Keratinocyte (primary cell): ENCODE measurements around the gene CD248.

Source experiments
- CTCF ChIP-seq, 3 experiments: IDR thresholded peaks in 1 of 3; conservative IDR thresholded peaks in 1 of 3; optimal IDR thresholded peaks in 1 of 3; 2 replicates in 2 of 3; 3 replicates in 1 of 3; pipeline versions ENCODE3 to v1.5.1; 2011; ENCODE audit warnings: low read length in 3 of 3, mild to moderate bottlenecking in 3 of 3, moderate library complexity in 2 of 3, control low read depth in 1 of 3, inconsistent platforms in 1 of 3; ENCODE audit not compliant: insufficient read depth in 2 of 3; ENCODE audit errors: extremely low read depth in 1 of 3
- EZH2 ChIP-seq: IDR thresholded peaks from one replicate; pipeline ENCODE4 v1.6.1; 2012; ENCODE audit warnings: inconsistent platforms, mild to moderate bottlenecking, low read length, moderate library complexity

GRCh38 chr11:66293777-66294625 lies 22.8 kb downstream of the CD248 start:
- TF ChIP-seq CTCF (optimal IDR thresholded peaks at IDR 0.05 in 1 of 3, IDR thresholded peaks at IDR 0.05 in 1 of 3, conservative IDR thresholded peaks at IDR 0.05 in 1 of 3; ENCODE audit: extremely low read depth in 1 of 3, insufficient read depth in 2 of 3, low read length in 3 of 3) (no peak), EZH2 (no peak)
